GM19238 (cell line): ENCODE data around the gene ATP11A.

ENCODE experiments used
- DNase-seq: peaks from one replicate; pipeline ENCODE4 v3.0.0; 2011; ENCODE audit warnings: low spot score; ENCODE audit not compliant: insufficient read length

The ATP11A gene

DNA sequence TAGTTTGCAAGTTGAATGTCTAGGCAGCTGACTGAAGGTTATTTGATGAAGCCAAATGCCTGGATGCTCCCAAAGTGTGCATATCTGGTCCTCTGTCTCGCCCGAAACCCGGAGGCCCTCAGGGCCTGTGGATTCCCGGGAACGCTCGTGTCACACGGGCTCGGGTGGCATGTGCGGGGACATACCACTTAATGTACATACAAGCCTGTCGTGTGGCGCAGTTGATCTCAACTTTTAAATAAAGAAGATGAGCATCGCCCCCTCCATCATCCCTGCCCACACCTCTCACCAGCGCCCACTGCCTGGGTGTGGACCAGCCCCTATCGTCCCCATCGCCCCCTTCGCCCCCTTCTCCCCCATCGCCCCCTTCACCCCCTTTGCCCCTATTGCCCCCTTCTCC lies 33.9 kb downstream of the ATP11A start:
- DNase-seq = no peak

DNA sequence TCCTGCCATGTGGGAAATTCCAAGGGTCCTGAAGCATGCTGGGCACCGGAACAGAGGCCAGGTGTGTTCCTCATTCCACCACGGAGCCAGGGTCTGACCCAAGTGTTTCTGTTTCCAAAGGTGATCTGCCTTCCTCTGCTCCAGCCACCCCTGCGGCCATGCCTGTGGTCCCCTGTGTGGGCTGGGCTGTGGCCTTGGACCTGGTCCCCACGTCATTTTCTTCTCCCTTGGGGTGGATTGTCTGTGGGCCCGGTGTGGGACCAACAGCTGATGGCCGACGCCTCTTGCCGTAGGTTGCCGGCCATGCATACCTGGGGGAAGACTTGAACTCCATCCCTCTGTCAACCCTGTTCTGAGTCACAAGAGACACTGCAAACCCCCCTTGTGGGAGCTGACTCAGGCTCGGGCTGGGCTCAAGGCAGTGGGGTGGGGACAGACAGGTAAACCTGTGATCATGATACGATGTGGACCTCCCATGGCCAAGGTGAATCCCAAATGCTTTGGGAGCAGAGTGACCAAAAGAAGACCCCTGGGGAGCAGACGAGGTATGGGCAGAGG lies 35.0 kb downstream of the ATP11A start:
- DNase-seq = no peak

DNA sequence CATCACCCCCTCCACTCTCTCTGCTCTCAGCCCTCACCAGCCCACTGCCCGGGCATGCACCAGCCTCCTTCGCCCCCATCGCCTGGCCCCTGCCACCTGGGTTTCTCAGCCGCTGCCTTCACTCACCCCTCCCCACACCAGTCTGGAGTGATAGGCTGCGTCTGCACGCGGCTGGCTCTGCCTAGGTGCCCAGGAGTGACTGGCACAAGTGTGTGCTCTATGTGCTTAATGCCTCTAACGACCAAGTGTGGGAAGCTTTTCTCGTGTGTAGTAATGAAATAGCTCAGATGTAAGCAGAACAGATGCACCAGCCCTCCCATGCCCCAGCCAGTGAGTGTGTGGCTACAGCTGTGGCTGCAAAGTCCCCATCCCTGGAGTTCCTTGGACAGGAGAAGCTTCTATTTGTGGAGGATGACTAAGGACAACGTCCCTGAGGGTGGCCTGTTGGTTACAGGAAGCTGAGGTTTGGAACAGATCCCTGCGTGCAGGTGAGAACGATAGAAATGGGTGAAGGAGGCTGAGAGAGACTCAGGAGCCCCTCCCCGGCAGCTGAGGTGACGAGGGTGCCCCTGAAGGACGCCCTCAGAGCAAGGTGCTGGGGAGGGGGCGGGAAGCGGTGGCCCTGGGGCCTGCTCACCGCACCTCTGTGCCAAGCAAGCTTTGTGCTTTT lies 35.6 kb downstream of the ATP11A start:
- no peak for DNase-seq

DNA sequence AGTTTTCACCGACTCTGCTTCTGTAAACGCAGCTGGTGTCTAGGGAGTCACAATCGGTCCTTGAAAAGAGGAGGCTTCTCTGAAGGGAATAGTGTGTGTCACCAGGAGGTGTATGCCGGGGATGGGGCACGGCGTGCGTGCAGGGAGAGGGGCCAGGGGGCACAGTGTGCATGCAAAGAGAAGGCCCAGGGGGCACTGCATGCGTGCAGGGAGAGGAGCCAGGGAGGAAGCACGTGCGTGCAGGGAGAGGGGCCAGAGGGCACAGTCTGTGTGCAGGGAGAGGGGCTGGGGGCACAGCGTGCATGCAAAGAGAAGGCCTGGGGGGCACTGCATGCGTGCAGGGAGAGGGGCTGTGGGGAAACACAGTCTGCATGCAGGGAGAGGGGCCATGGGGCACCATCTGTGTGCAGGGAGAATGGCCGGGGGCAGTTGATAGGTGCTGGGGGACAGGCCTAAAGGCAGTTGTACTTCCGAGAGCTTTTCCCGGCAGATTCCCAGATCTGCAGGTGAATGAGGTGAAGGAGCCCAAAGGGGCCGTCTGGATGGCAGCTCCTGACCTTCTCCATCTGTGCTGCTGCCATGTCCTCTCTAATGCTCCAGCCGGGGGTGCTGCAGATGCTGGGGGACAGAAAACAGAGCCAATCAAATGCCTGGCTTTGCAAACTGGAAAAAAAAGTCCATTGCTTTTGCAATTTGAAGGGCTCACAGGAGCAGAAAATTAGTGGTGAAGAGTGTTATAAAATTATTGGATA lies 36.4 kb downstream of the ATP11A start:
- DNase-seq = no peak

DNA sequence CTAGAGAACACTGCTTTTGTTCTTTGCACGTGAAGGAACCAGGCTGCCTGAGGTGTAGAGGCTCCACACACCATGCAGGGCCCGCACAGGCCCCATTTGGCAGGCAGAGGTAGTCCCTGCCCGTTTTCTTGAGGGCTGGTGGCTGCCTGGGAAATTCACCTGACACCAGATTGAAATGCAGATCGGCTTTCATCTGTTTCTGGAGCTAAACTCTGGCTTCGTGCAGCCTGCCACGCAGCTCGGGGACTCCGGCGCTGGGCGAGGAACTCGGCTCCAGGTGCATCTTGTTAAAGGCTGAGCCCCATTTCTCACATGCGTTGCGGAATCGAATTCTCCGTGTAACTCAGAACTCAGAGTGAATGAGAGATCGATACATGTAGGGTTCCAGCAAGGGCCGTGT lies 37.7 kb downstream of the ATP11A start:
- no peak for DNase-seq

DNA sequence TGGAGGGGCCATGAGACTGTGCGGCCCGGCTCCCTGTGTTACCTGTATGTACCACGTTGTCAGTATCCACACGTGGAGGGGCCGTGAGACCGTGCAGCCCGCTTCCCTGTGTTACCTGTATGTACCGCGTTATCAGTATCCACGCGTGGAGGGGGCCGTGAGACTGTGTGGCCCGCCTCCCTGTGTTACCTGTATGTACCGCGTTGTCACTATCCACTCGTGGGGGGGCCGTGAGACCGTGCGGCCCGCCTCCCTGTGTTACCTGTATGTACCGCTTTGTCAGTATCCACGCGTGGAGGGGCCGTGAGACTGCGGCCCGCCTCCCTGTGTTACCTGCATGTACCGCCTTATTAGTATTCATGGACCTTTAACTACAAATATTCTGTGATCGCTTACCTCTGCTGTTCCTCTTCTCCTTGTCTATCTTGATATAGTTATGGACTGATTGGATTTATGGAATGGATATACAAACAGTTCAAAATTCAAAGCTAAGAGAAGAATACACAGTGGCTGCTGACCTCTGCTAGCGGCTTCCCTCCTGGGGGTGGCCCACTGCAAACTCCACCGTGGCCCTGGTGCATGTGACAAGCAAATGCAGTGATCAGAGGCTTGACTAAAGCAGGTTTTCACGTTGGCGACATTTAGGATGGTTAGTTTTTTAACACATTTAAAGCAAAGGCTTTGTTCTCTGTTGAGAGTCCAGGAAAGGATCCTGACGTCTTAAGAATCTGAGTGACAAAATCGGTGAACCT lies 38.7 kb downstream of the ATP11A start:
- DNase-seq = no peak

DNA sequence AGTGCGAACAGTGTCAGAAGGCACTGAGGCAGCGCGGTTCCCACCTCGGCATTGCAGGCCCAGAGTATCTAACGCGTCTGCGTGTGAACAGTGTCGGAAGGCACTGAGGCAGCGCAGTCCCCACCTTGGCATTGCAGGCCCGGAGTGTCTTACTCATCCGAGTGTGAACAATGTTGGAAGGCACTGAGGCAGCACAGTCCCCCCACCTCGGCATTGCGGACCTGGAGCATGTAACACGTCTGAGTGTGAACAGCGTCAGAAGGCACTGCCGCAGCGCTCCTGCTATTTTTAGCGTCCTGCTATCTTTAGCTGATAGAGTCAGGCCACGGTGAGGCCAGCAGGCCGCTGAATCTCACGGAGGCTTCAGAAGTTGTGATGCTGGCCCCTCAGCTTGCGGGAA lies 39.6 kb downstream of the ATP11A start:
- DNase-seq = no peak

DNA sequence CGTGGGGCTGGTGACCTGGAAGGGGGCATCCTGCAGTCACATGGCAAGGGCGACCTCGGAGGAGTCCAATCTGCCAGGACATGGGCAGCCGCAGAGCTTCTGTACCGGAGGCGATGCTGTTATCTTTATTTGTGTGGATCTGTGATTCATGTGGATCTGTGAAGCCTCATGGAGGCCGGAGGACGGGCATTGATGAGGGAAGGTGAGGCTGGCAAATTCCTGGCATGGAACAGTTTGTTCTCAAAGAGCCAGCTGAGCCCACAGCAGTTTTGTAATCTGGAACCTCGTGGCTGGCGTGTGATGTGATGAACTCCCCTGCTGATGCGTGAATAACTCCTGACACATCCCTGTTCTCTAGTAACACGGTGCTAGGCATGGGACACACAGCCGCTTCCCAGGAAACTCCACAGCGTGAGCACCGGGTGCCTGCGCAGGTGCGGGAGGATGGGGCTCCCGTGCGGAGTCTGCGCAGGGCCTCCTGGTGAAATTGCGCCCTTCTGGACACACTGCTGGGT lies 40.4 kb downstream of the ATP11A start:
- DNase-seq = no peak

DNA sequence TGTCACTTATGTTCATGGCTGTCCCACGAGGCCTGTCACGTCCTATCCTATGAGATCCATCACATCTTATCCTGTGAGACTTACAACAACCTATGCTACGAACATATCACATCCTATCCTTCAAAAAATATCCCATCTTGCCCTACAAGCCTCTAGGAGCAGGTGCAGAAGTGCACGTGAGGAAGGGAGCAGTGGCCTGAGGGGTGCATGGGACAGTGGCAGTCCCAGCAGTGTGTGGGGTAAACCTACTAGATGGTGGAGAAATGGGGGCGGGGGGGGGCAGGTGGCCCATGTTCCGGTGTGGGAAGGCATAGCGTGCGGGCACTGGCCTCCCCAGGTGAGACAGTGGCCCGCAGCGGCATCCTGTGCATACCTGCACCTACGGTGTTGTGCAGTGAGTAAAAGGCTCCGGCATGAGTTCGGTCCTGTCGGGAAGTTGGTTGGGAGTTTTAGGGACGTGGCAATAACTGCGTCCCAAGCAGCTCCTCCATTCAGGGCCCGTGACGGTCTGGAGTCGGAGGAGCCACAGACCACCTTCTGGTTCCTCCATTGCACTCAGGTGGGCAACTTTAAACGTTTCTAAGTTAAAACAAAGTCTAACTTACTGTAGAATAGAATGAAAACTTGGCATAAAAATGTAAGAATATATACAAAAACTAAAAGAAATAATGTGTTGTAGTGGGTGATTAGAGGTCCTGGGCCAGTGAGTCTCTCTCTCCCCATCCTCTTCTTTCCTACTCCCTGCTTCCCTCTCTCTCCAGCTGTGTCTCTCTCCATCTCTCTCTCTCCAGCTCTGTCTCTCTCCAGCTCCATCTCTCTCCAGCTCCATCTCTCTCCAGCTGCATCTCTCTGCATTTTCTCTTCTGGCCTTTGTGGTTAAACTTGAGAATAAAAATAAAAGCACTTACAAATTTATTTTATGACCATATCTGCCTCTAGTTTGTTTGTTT lies 42.1 kb downstream of the ATP11A start:
- DNase-seq = no peak

DNA sequence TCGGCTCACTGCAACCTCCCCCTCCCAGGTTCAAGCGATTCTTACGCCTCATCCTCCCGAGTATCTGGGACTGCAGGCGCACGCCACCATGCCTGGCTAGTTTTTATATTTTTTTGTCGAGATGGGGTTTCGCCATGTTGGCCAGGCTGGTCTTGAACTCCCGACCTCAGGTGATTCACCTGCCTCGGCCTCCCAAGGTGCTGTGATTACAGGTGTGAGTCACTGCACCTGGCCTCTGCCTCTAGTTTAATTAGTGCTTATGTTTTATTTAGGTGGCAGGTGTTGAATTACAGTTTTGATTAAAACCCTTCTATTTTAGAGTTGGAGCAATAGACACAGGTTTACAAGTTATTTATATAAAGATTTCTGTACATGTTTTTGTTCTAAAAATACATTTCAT lies 42.8 kb downstream of the ATP11A start:
- no peak for DNase-seq

DNA sequence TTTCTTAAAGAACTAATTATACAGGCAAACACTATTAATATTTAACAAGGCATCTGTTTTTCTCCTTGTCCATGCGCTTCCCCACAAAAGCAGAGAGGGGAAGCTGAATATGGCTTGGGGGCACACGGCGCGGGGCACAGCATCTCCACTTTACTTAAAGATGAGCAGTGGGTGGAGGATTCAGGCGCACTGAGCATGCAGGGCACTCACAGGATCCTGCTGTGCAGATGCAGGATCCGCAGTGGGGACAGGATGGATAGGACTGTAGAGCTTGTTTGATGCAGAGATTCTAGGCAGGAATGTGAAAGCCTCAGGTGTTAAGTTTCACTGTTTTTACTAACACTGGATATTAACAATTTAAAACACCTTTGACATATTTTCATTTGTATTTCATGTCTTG lies 43.3 kb downstream of the ATP11A start:
- no peak for DNase-seq

DNA sequence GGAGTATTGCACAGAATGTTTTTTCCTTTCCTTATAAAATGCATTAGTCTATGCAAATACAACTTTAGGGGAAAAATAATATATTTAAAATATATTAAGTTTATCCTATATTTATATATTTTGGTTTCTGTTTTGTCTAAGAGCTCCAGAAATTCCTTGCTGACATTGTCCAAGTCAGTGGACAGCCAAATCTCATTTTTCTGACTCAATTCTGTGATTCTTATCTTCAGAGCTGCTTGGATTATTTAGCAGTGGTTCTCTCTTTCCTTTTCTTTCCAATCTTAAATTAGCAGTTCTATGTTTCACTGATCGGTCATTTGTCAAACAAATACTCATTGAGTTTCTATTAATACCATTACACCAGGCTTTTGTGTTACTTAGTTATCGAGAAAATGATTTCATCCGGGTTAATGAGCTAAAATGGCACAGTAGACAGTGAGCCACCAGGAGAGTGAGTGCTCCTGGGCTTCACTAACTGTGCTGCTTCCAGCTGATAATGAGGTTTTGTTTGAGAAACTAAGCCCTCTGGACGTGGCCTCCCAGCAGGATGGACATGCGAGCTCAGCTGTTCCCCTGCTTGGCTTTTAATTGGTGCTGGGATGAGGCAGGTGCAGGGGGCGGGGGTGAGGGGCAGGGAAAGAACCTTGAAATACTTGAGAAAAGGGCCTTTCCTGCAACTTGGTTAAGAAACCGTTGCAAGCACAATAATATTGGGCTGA lies 44.0 kb downstream of the ATP11A start:
- DNase-seq = no peak

DNA sequence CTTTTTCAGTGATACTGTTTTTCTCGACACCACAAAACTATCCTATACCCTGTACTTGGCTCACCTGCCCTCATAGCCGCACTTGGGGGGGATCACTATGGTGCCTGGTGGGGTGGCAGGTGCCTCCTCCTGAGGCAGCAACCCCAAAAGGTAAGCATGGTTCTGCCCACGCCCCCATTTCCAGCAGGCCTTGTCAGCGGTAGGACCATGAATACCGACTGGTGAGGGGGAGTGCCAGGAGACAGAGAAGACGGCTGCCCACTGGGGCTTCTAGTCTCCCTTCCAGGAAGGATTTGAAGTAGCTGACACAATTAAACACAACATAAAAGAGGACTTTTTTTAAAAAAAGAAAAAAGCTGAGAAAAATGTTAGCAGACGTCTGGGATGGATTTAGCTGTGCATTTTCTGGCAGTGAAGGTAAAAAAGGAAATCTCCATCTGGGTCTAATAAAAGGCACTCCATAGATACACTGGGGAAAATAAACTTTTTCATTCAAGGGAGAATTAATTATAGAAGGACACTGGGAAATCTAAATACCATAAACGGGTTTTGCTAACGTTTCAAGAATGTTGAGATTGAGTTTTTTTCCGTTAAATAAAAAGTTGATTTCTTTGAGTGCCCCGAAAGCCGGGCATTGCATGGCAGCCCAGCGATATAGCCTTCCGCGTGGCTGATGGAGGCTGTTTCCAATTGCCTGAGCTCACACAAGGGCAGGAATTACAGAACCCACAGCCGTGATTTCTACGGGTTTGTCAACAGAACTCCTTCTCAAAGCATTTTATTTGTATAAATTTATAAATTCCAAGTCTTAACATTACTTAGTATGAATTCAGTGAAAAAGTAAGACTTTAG lies 45.1 kb downstream of the ATP11A start:
- no peak for DNase-seq

DNA sequence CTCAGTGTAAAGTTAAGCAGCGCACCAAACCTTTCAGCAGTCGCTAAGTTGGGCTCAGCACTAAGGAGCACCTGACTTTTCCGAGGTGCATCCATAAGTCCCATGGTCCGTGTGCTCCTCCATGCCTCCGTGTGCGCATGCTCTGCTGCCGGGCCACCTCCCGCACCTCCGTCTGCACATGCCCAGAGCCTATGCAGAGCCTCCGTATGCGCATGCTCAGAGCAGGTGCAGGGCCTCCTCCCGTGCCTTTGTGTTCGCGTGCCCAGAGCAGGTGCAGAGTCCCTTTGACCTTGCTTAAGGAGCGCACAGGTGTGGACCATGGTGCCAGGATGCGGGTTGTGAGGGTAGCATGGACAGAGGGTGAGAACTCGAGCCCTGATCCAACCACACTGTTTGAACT lies 46.0 kb downstream of the ATP11A start:
- no peak for DNase-seq

DNA sequence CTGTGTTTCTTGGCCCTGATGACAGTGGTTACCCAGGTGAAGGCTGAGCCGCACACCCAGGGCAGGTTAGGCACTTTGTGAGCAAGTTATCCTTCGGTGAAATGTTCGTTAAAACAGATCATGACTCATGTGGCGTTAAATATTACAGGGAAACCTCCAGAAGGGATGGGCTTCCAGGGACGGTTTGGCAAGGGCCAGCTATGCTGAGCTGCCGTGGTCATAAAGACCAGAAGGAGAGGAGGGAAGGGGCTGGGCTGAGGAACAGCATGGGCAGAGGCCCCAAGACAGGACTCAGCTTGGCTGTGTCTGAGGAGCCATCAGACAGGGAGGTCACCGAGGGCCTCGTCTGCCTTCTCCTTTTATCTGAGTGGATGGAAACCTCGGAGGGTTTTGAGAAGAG lies 47.5 kb downstream of the ATP11A start:
- no peak for DNase-seq

DNA sequence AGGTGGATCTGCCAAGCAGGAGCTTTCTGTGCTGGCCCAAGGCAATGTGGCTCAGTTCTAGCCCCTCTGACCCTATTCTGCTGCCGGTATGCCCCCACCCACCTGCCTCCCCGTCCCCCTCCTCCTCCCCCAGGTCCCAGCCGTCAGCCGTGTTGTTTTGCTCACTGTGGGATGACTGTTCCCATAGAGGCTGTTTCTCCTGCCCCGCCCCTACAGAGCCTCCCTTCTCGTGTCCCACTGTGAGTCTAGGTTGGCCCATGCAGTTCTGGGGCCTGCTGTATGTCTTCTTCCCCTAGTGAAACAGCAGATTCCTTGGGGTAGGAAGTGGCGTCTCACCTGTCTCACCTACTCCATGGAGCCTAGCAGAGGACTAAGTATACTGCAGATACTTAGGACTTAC lies 48.8 kb downstream of the ATP11A start:
- no peak for DNase-seq

DNA sequence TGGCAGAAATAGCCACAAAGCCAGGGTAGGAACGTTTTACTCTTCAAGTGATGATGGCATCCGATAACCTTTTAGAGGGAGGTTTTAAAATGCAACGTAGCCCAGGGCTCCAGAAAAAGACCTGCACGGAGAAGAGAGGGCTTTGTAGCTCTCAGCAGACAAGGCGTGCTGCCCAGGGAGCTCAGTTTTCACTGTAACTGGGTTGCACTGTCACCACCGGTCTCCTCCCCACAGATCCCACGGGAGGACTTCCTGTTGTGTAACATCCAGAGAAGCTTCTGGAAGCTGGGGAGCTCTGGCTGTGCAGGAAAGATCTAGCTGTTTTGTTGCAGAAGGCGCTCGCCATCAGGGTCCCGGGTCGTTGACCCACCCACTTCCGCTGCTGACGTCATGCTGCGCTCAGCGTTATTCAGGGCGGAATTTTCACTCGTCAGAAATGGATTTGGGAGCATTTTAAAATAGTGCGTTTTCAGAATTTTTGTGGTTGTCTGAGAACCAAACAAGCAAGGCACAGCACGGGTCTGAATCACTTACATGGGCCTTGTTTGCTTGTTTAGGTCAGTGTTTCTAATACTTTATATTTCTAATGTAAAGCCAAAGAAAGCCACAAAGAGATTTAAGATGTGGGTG lies 50.8 kb downstream of the ATP11A start:
- DNase-seq = no peak

DNA sequence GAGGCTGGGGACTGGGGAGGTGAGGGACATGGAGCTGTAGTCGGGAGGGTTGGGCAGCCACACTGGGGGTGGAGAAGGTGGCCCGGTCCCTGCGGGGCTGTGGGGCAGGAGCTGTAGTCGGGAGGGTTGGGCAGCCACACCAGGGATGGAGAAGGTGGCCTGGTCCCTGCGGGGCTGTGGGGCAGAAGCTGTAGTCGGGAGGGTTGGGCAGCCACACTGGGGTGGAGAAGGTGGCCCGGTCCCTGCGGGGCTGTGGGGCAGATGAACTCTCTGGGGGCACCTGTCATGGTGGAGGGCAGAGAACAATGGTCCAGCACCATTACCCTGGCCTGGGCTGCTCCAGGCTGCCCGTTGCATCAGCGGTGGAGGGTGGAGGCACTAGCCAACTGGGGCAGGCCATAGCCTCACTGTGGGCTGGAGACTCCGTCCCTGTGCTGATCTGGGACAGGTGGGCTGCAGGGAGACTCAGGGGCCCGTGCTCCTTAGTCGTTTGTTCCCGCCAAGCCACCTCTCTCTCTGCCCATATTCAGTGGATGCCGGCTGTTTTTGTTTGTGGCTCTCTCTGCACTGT lies 51.4 kb downstream of the ATP11A start:
- no peak for DNase-seq
